GM12864 (cell line): Measurements from ENCODE around the gene P2RY8.

Experiments used
- DNase-seq: peaks from one replicate; pipeline ENCODE4 v3.0.0-alpha.2; 2011; ENCODE audit warnings: low read depth
- H3K4me3 ChIP-seq: 2 replicates; pipeline ENCODE4 v1.5.1; 2011; ENCODE audit warnings: mild to moderate bottlenecking, low read depth, low read length, control low read depth
- CTCF ChIP-seq: IDR thresholded peaks from 2 replicates; pipeline ENCODE4 v1.5.1; 2011; ENCODE audit warnings: low read depth, mild to moderate bottlenecking, moderate library complexity, low read length, control low read depth, inconsistent platforms; ENCODE audit errors: missing control alignments

P2RY8 gene

GRCh38 chrX:1529328-1529727, 7.7 kb downstream of the P2RY8 start:
- TF ChIP-seq CTCF = no peak

GRCh38 chrX:1528884-1529203, 8.1 kb downstream of the P2RY8 start:
- TF ChIP-seq CTCF = no peak
- no peak overlapping the region for H3K4me3 ChIP-seq
- DNase-seq = no peak

More at GRCh38 chrX:1529328-1529727, 7.7 kb downstream of the P2RY8 start:
- no peak for DNase-seq
- H3K4me3 ChIP-seq = no peak overlapping the region

GRCh38 chrX:1528186-1528883, 8.7 kb downstream of the P2RY8 start:
- TF ChIP-seq CTCF = no peak
- H3K4me3 ChIP-seq = no peak overlapping the region
- DNase-seq = peak; percentile 41

- TF ChIP-seq CTCF = no peak
- H3K4me3 ChIP-seq = no peak overlapping the region
- DNase-seq = no peak
Observed at GRCh38 chrX:1527457-1527856, 9.5 kb downstream of the P2RY8 start.

GRCh38 chrX:1526565-1526964, 10.4 kb downstream of the P2RY8 start:
- no peak for TF ChIP-seq CTCF
- no peak for DNase-seq

GRCh38 chrX:1525583-1526355, 11.2 kb downstream of the P2RY8 start:
- TF ChIP-seq CTCF = no peak
- no peak overlapping the region for H3K4me3 ChIP-seq
- no peak for DNase-seq

More at GRCh38 chrX:1526565-1526964, 10.4 kb downstream of the P2RY8 start:
- no peak overlapping the region for H3K4me3 ChIP-seq
